ENCODE data around the gene AFAP1. TPM values are rescaled to one million over a fixed set of nuclear protein-coding genes. Genes with fewer than 3 reads are reported as not detected.

The AFAP1 gene
- polyA plus RNA-seq, 1 donor (not counting 4 experiments of a cell fraction or from before 2014, with no cell fraction given), result 7.6 TPM

GRCh38 chr4:7867701-7868435 lies 71.8 kb downstream of the AFAP1 start:
- H3K9me3 ChIP-seq (ENCODE audit: control insufficient read depth, low read depth, low read length), result peaks cover 2% of the 10 kb centered on the region
- peaks cover 14% of the 10 kb centered on the region for H3K4me1 ChIP-seq (ENCODE audit: control insufficient read depth, extremely low read depth, insufficient read depth, low read length)
- FAIRE-seq (peak; percentile 39), DNase-seq (ENCODE audit: low read depth, low spot score) (no peak)
- no peak overlapping the region for H3K4me3 ChIP-seq (ENCODE audit: control insufficient read depth in 2 of 3, extremely low read depth in 1 of 3, insufficient read depth in 2 of 3, low read depth in 1 of 3, low read length in 3 of 3)
- peaks cover 9% of the 10 kb centered on the region for H3K79me2 ChIP-seq (ENCODE audit: control insufficient read depth, insufficient read depth, low read length)
- peaks cover 13 to 18% of the 10 kb centered on the region in 2 experiments for H3K36me3 ChIP-seq (ENCODE audit: control insufficient read depth in 2 of 2, extremely low read depth in 1 of 2, insufficient read depth in 2 of 2, low read length in 2 of 2)
- no peaks in the 10 kb centered on the region for H3K27me3 ChIP-seq (ENCODE audit: control insufficient read depth, extremely low read depth, insufficient read depth, low read length)
- H3K9me1 ChIP-seq (ENCODE audit: control insufficient read depth, extremely low read depth, insufficient read depth, low read length), result peaks cover 2% of the 10 kb centered on the region
- H4K20me1 ChIP-seq (ENCODE audit: control insufficient read depth, extremely low read depth, insufficient read depth, low read length), result peaks cover 2% of the 10 kb centered on the region
- no peak overlapping the region for H3K4me2 ChIP-seq (ENCODE audit: control insufficient read depth, extremely low read depth, insufficient read depth, low read depth, low read length)
- no peak overlapping the region for H2AFZ ChIP-seq (ENCODE audit: control insufficient read depth, low read length)
- dilution Hi-C loops (cut with MboI; ENCODE audit: extremely low pct_ligation_motif_present, low sequenced_read_pairs), result no loop called here
- H3K9ac ChIP-seq (ENCODE audit: control insufficient read depth, extremely low read depth, insufficient read depth, low read length), result no peak overlapping the region
- TF ChIP-seq EZH2 (IDR thresholded peaks at IDR 0.05; ENCODE audit: low read length), result no peak
- peak overlapping the region; percentile 18 for H3K27ac ChIP-seq (ENCODE audit: control insufficient read depth, insufficient read depth, low read length)

DNA sequence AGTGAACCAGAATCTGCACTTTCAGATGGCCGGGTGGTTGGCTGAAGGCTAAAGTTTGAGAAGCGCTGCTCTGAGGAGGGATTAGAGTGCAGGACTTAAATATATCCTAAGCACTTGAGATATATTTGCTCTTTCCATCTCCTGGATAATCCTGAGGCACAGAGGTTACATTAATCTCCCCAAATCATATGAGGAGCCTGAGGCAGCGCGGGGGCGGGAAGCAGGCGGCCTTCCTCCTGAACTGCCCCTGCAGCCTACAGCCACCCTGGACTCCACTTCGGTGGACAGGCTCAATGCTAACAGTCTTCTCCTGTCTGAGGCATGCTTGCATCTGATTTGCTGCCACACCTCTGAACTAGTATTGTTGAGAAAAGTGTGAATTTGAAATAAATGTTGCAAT lies 72.5 kb downstream of the AFAP1 start:
- FAIRE-seq, result no peak
- H3K4me2 ChIP-seq (ENCODE audit: control insufficient read depth, extremely low read depth, insufficient read depth, low read depth, low read length), result no peak overlapping the region
- no peaks in the 10 kb centered on the region for H3K9me1 ChIP-seq (ENCODE audit: control insufficient read depth, extremely low read depth, insufficient read depth, low read length)
- H4K20me1 ChIP-seq (ENCODE audit: control insufficient read depth, extremely low read depth, insufficient read depth, low read length), result peaks cover 2% of the 10 kb centered on the region
- H3K36me3 ChIP-seq (ENCODE audit: control insufficient read depth in 2 of 2, extremely low read depth in 1 of 2, insufficient read depth in 2 of 2, low read length in 2 of 2), result peaks cover 15 to 18% of the 10 kb centered on the region in 2 experiments
- no peak for TF ChIP-seq EZH2 (IDR thresholded peaks at IDR 0.05; ENCODE audit: low read length)
- TF ChIP-seq, protein P1, sequence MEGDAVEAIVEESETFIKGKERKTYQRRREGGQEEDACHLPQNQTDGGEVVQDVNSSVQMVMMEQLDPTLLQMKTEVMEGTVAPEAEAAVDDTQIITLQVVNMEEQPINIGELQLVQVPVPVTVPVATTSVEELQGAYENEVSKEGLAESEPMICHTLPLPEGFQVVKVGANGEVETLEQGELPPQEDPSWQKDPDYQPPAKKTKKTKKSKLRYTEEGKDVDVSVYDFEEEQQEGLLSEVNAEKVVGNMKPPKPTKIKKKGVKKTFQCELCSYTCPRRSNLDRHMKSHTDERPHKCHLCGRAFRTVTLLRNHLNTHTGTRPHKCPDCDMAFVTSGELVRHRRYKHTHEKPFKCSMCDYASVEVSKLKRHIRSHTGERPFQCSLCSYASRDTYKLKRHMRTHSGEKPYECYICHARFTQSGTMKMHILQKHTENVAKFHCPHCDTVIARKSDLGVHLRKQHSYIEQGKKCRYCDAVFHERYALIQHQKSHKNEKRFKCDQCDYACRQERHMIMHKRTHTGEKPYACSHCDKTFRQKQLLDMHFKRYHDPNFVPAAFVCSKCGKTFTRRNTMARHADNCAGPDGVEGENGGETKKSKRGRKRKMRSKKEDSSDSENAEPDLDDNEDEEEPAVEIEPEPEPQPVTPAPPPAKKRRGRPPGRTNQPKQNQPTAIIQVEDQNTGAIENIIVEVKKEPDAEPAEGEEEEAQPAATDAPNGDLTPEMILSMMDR (optimal IDR thresholded peaks at IDR 0.05 in 1 of 3, IDR thresholded peaks at IDR 0.05 in 1 of 3, conservative IDR thresholded peaks at IDR 0.05 in 1 of 3; ENCODE audit: extremely low read depth in 1 of 3, insufficient read depth in 2 of 3, low read length in 3 of 3), result no peak
- dilution Hi-C loops (cut with MboI; ENCODE audit: extremely low pct_ligation_motif_present, low sequenced_read_pairs), result no loop called here
- DNase-seq (ENCODE audit: low read depth, low spot score), result no peak
- no peak overlapping the region for H3K4me3 ChIP-seq (ENCODE audit: control insufficient read depth in 2 of 3, extremely low read depth in 1 of 3, insufficient read depth in 2 of 3, low read depth in 1 of 3, low read length in 3 of 3)
- H3K4me1 ChIP-seq (ENCODE audit: control insufficient read depth, extremely low read depth, insufficient read depth, low read length), result peaks cover 8% of the 10 kb centered on the region
- peaks cover 9% of the 10 kb centered on the region for H3K79me2 ChIP-seq (ENCODE audit: control insufficient read depth, insufficient read depth, low read length)
- H3K27ac ChIP-seq (ENCODE audit: control insufficient read depth, insufficient read depth, low read length), result no peak overlapping the region
- H3K9ac ChIP-seq (ENCODE audit: control insufficient read depth, extremely low read depth, insufficient read depth, low read length), result no peak overlapping the region
- peaks cover 2% of the 10 kb centered on the region for H3K9me3 ChIP-seq (ENCODE audit: control insufficient read depth, low read depth, low read length)
- no peaks in the 10 kb centered on the region for H3K27me3 ChIP-seq (ENCODE audit: control insufficient read depth, extremely low read depth, insufficient read depth, low read length)
- no peak overlapping the region for H2AFZ ChIP-seq (ENCODE audit: control insufficient read depth, low read length)
